ENCODE measurements around the gene CAPN13. TPM values are rescaled to one million over a fixed set of nuclear protein-coding genes. Genes with fewer than 3 reads are reported as not detected.
A peak's percentile ranks its signal among the peaks of the same experiment; 100 is the strongest.

CAPN13 gene
- 10 to 100 TPM in 5 of 6 donors, 1 to 10 TPM in 1; 9.4 to 46.1 (median 17.5) TPM for total RNA-seq

- ATAC-seq (ENCODE audit: low FRiP score in 2 of 2) = peak; percentile 46 to 82
- WGBS, 2 donors = 51 to 54% methylated on average over 6 of the region's 6 CpGs
Measured at GRCh38 chr2:30807249-30807648, at the start of gene CAPN13. Gene CAPN13 (minus strand): TSS chr2:30807446. CDS start chr2:30787325, 20,121 bp downstream.

GRCh38 chr2:30847841-30848240, 40.6 kb upstream of the CAPN13 start:
- H3K27ac ChIP-seq = no peak overlapping the region
- no peaks in the 10 kb centered on the region for H3K27me3 ChIP-seq
- DNase-seq (no peak), ATAC-seq (ENCODE audit: low FRiP score in 2 of 2) (no peak)
- no peak for TF ChIP-seq POLR2AphosphoS5 (IDR thresholded peaks at IDR 0.05)
- TF ChIP-seq CTCF (IDR thresholded peaks at IDR 0.05) = no peak
- TF ChIP-seq POLR2A (IDR thresholded peaks at IDR 0.05) = no peak
- no peak for TF ChIP-seq EP300 (IDR thresholded peaks at IDR 0.05)
- H3K36me3 ChIP-seq = no peaks in the 10 kb centered on the region
- peaks cover 0 to 4% (median 0%) of the 10 kb centered on the region in 4 donors for H3K9me3 ChIP-seq
- H3K4me3 ChIP-seq = no peak overlapping the region
- H3K4me1 ChIP-seq = no peaks in the 10 kb centered on the region

More at GRCh38 chr2:30807249-30807648, at the start of gene CAPN13:
- Histone ChIP-seq H3K4me1 (peaks cover 0 to 11% (median 0%) of the 10 kb centered on the region in 4 donors), H3K4me3 (peak within 1 kb of the TSS in 2 of 4 donors; percentile 7 to 17), H3K9me3 (no peaks in the 10 kb centered on the region), H3K36me3 (no peaks in the 10 kb centered on the region), H3K27ac (peak within 1 kb of the TSS in 1 of 4 donors; percentile 39), H3K27me3 (no peaks in the 10 kb centered on the region)
- DNase-seq = peak in 1 of 2 donors; percentile 78
- peak in 2 of 4 donors; percentile 20 to 32 for TF ChIP-seq POLR2A (IDR thresholded peaks at IDR 0.05)
- peak in 1 of 6 experiments; percentile 12 for TF ChIP-seq CTCF (IDR thresholded peaks at IDR 0.05)
- TF ChIP-seq EP300 (IDR thresholded peaks at IDR 0.05) = no peak
- peak in 1 of 2 donors; percentile 18 for TF ChIP-seq POLR2AphosphoS5 (IDR thresholded peaks at IDR 0.05)

- H3K4me1 ChIP-seq = no peaks in the 10 kb centered on the region
- 45 to 78% methylated on average over 1 of the region's 1 CpG for WGBS, 2 donors
- H3K4me3 ChIP-seq = no peak overlapping the region
- H3K27me3 ChIP-seq = no peaks in the 10 kb centered on the region
- H3K36me3 ChIP-seq = no peaks in the 10 kb centered on the region
- H3K9me3 ChIP-seq = peaks cover 0 to 4% (median 0%) of the 10 kb centered on the region in 4 donors
- ATAC-seq (ENCODE audit: low FRiP score in 2 of 2) (no peak), DNase-seq (no peak)
- H3K27ac ChIP-seq = no peak overlapping the region
- TF ChIP-seq CTCF (IDR thresholded peaks at IDR 0.05) (no peak), EP300 (IDR thresholded peaks at IDR 0.05) (no peak), POLR2A (IDR thresholded peaks at IDR 0.05) (no peak), POLR2AphosphoS5 (IDR thresholded peaks at IDR 0.05) (no peak)
Measured at GRCh38 chr2:30847329-30847728, 40.1 kb upstream of the CAPN13 start.

- Histone ChIP-seq H3K4me1 (no peaks in the 10 kb centered on the region), H3K36me3 (no peaks in the 10 kb centered on the region), H3K9me3 (no peaks in the 10 kb centered on the region), H3K27me3 (no peaks in the 10 kb centered on the region), H3K27ac (no peak overlapping the region), H3K4me3 (no peak overlapping the region)
- no peak for ATAC-seq (ENCODE audit: low FRiP score in 2 of 2)
- TF ChIP-seq EP300 (IDR thresholded peaks at IDR 0.05) (no peak), POLR2A (IDR thresholded peaks at IDR 0.05) (no peak), CTCF (IDR thresholded peaks at IDR 0.05) (no peak), POLR2AphosphoS5 (IDR thresholded peaks at IDR 0.05) (no peak)
- 58% methylated on average over 1 of the region's 1 CpG for WGBS, 2 donors
- no peak for DNase-seq
Measured at GRCh38 chr2:30828586-30828985, 21.3 kb upstream of the CAPN13 start.

GRCh38 chr2:30826916-30827315, 19.7 kb upstream of the CAPN13 start:
- Histone ChIP-seq H3K27ac (no peak overlapping the region), H3K4me1 (no peaks in the 10 kb centered on the region), H3K27me3 (no peaks in the 10 kb centered on the region), H3K4me3 (no peak overlapping the region), H3K9me3 (no peaks in the 10 kb centered on the region), H3K36me3 (no peaks in the 10 kb centered on the region)
- TF ChIP-seq EP300 (IDR thresholded peaks at IDR 0.05) = no peak
- no peak for TF ChIP-seq POLR2A (IDR thresholded peaks at IDR 0.05)
- TF ChIP-seq POLR2AphosphoS5 (IDR thresholded peaks at IDR 0.05) = no peak
- TF ChIP-seq CTCF (IDR thresholded peaks at IDR 0.05) = no peak
- DNase-seq (no peak), ATAC-seq (ENCODE audit: low FRiP score in 2 of 2) (no peak)
- WGBS, 2 donors = 81 to 93% methylated on average over 3 of the region's 3 CpGs

Measured in upper lobe of left lung (tissue), 6 donors.